Measurements from ENCODE around the gene SMR3A.

Gene SMR3A

DNA sequence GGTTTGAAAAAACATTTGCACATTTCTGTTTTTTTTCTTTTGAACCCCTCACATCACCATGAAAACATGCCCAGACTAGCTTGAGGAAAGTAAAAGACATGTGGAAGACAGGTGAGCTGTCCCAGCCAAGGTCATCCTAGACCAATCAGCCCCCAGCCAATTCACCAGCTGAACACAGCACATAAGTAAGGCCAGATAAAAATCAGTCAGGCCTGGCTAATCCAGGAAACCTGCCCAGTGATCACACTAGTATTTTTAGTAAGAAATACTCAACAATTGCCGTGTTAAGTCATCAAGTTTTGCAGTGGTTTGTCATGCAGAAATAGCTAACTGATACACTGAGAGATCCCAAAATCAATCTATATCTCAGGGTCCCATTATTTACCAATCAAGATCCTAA is 4.4 kb upstream of the SMR3A start:
- no peak for DNase-seq (ENCODE audit: low read depth)
- TF ChIP-seq, protein P1, sequence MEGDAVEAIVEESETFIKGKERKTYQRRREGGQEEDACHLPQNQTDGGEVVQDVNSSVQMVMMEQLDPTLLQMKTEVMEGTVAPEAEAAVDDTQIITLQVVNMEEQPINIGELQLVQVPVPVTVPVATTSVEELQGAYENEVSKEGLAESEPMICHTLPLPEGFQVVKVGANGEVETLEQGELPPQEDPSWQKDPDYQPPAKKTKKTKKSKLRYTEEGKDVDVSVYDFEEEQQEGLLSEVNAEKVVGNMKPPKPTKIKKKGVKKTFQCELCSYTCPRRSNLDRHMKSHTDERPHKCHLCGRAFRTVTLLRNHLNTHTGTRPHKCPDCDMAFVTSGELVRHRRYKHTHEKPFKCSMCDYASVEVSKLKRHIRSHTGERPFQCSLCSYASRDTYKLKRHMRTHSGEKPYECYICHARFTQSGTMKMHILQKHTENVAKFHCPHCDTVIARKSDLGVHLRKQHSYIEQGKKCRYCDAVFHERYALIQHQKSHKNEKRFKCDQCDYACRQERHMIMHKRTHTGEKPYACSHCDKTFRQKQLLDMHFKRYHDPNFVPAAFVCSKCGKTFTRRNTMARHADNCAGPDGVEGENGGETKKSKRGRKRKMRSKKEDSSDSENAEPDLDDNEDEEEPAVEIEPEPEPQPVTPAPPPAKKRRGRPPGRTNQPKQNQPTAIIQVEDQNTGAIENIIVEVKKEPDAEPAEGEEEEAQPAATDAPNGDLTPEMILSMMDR (conservative IDR thresholded peaks at IDR 0.05; ENCODE audit: low read length): no peak
- no peak overlapping the region for H3K4me3 ChIP-seq (ENCODE audit: low read length)

DNA sequence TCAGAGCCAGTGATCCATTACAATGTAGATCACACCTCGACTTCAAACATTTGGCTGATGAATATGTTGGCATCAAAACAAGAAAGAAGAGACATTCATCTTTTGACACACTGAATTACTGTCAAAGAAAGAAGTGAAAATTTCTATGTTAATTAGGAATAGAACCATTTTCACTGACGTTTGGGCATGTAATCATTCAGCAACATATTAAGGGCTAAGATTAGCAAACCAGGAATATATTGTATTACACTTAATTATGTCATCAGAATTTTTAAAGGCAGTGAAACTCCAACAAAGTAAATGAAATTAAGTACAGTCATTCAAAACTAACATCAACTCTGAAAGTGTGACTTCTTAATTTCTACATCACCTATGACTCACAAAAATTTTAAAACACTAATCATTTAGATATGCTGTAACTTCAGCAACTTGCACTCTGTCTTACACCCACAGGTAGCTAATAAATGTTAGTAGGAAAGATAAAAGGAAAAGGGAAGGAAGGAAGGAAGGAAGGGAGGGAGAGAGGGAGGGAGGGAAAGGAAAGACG is 1.4 kb upstream of the SMR3A start:
- DNase-seq (ENCODE audit: low read depth): no peak
- TF ChIP-seq, protein P1 (conservative IDR thresholded peaks at IDR 0.05; ENCODE audit: low read length): no peak
- no peak overlapping the region for H3K4me3 ChIP-seq (ENCODE audit: low read length)

DNA sequence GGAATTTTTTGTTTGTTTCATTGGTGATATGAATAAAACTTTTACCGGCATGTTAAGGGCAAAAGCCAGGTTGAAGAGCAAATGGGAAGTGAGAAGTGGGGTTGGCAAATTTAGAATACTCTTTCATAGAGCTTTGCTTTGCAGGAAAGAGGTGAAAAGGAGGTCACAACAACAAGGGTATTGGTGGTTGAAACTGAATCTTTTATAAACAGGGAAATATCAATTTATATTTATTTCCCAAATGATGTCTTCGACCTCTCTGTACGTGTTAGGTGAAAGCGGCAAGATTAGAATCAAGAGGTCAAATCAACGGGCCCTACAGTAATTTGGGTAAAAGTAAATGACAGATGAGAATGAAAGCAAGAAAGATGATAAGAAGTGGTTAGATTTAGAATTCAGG is 3.4 kb downstream of the SMR3A start:
- no peak for DNase-seq (ENCODE audit: low read depth)
- H3K4me3 ChIP-seq (ENCODE audit: low read length): no peak overlapping the region
- TF ChIP-seq, protein P1 (conservative IDR thresholded peaks at IDR 0.05; ENCODE audit: low read length): no peak

DNA sequence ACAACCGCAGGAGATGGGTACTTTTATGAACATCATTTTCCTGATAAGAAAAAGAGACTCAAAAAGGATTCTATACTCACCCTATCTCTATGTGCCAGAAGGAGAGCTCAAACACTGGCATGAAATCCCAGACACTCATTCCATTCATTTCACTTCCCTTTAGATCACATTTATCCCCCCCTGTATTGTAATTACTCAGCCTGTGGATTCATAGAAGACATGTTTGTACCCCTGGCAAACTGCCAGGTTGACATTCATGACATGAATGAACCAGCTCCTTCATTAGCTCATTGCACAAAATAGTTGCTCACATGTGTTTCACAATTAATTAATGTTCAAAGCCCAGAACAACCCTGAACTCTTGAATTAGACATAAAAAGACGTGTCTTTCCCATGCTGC is 4.9 kb downstream of the SMR3A start:
- no peak overlapping the region for H3K4me3 ChIP-seq (ENCODE audit: low read length)
- no peak for DNase-seq (ENCODE audit: low read depth)
- TF ChIP-seq, protein P1 (conservative IDR thresholded peaks at IDR 0.05; ENCODE audit: low read length): no peak

DNA sequence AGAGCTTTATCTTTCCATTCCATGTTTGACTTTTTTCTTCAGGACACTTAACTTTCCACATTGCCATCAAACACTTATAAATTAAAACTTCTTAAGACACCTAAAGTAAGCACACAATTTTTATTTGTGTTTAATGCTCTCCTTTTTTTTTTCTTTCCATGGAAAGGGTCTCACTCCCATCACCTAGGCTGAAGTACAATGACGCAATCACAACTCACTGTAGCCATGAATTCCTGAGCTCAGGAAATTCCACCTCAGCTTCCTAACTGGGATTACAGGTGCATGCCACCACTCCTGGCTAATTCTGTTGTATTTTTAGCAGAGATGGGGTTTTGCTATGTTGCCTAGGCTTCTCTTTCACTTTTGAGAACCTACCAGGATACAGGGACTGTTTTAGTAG is 7.3 kb downstream of the SMR3A start:
- TF ChIP-seq, protein P1 (conservative IDR thresholded peaks at IDR 0.05; ENCODE audit: low read length): no peak
- DNase-seq (ENCODE audit: low read depth): no peak
- no peak overlapping the region for H3K4me3 ChIP-seq (ENCODE audit: low read length)

DNA sequence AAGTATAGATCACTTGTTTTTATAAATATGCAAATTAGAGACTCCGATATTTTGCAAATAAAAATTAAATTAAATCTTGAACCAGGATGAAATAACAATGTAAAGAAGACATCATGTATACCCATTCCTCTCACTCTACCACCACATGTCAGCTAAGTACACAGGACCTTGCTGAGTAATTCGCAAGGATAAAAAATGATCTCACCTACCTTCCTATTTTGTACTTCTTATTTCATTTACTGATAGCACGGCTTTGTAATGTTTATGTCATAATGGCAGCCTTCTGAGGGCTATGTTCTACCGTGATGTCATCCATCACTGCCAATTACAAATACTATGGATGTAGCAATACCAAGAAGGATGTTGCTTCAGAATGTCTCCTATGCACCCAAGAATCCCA is 11.4 kb downstream of the SMR3A start:
- H3K4me3 ChIP-seq (ENCODE audit: low read length): no peak overlapping the region
- TF ChIP-seq, protein P1 (conservative IDR thresholded peaks at IDR 0.05; ENCODE audit: low read length): no peak
- no peak for DNase-seq (ENCODE audit: low read depth)

DNA sequence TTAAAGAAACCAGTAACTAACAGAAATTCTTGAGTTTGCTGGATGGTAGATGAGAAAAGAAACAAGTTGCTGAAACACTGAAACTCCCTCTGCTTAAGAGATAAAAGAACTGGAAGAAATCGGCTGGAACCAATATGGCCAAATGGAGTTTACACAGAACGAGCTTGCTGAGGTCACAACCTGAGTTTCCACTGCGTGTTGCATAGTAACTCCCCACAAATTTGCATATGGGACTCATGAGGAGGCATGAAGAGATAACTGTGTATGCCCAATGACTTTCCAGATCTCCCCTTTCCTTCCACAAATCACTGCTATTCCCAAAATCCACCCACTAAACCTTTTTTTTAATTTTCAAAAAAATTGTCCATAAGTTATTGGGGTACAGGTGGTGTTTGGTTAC is 12.2 kb downstream of the SMR3A start:
- H3K4me3 ChIP-seq (ENCODE audit: low read length): no peak overlapping the region
- TF ChIP-seq, protein P1 (conservative IDR thresholded peaks at IDR 0.05; ENCODE audit: low read length): no peak

More for the DNA sequence above, 12.2 kb downstream of the SMR3A start:
- DNase-seq (ENCODE audit: low read depth): no peak
